Activated effector memory CD4-positive, alpha-beta T cell treated with Interleukin-2 at 50 U/mL for 16 hours (primary cell): ENCODE results near the gene ZNF429.
"Not testable (repeated sequence)": the region's sequence is repeated elsewhere in the genome, so short reads cannot be mapped to it uniquely, and the experiment has no call there.

Experiments used
- DNase-seq: peaks from one replicate; pipeline ENCODE4 v3.0.0-alpha.2; 2020

The ZNF429 gene

DNA sequence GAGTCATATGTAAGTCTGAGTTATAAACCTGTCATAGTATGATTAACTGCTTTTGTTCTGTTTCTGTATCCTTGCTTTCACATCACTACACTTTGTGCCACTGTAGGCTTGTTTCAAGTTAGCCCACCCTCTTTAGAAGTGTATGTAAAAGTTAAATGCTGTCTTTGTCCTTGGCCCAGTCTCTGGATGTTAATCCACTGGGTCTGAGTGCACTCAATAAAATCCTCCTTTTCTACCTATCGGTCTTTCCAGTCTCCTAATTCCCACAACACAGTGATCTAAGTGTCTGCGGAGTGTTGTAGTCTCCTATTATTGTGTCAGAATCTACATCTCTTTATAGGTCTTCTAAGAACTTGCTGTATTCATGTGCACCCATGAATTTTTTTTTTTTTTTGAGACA lies 14.1 kb downstream of the ZNF429 start:
- DNase-seq, result no peak

GRCh38 chr19:21532904-21533303 lies 27.5 kb downstream of the ZNF429 start:
- no peak for DNase-seq

DNA sequence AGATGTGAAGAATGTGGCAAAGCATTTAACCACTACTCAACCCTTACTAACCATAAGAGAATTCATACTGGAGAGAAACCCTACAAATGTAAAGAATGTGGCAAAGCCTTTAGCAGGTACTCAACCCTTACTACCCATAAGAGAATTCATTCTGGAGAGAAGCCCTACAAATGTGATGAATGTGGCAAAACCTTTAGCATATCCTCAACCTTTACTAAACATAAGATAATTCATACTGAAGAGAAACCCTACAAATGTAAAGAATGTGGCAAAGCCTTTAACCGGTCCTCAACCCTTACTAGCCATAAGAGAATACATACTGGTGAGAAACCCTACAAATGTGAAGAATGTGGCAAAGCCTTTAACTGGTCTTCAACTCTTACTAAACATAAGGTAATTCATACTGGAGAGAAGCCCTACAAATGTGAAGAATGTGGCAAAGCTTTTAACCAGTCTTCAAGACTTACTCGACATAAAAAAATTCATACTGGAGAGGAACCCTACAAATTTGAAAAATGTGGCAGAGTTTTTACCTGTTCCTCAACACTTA lies 31.4 kb downstream of the ZNF429 start:
- DNase-seq, result not testable (repeated sequence)

DNA sequence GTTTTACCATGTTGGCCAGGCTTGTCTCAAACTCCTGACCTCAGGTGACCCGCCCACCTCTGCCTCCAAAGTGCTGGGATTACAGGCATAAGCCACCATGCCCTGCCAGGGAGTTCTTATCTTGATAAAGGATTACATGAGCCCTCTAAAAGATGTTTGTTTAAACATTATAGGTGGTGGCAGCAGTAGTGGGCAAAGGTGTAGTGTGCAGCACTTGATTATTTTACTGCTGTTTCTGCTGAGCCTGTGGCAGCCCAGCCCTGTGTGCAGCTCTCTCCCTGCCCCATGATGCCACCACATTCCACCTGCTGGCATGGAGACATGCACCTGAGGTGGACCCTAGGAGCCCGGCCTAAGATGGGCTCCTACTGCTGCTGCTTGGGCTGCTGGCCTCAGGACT lies 54.0 kb downstream of the ZNF429 start:
- no peak for DNase-seq

DNA sequence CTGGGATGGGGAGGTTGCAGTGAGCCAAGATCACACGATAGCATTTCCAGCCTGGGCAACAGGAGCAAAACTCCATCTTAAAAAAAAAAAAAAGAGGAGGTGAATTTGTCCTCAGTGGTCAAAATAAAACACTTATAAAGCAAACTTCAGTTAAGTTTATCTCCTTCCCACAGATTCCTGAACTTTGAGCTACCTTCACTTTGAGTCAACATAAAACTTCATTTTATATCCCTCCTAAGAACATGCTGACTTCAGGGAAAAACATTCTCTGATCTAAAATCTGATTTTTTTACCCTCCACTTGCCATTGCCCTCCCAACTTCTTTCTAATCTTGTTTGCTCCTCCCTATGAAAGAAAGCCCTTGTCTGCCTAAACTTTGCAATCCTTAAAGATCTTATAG lies 59.0 kb downstream of the ZNF429 start:
- DNase-seq, result no peak

DNA sequence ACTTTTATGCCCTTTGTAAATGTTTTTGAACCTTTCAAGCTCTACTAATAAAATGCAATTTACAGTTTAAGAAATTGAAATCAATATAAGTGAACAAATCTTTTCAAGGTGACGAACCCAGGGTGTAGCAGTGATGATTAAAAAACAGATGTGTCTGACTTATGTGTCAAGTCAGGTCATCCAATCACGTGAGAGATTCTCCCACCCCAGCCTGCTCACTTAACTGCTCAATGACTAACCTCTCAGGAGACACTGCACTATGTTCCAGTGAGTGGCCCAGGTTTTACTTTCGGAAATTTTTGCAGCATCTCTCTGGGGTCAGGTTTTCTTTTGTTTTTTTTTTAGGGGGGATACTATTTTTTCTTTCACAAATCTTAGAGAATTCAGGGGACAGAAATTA lies 60.7 kb downstream of the ZNF429 start:
- DNase-seq, result no peak

DNA sequence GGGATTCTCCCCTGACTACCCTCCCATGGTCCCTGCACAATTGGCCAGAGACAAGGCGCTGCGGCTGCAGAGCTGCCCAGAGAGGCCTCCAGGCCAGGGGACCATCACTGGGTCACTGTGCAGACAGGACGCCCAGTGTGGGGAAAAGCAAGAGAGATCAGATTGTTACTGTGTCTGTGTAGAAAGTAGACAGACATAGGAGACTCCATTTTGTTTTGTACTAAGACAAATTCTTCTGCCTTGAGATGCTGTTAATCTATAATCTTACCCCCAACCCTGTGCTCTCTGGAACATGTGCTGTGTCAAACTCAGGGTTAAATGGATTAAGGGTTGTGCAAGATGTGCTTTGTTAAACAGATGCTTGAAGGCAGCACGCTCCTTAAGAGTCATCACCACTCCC lies 62.4 kb downstream of the ZNF429 start:
- not testable (repeated sequence) for DNase-seq

DNA sequence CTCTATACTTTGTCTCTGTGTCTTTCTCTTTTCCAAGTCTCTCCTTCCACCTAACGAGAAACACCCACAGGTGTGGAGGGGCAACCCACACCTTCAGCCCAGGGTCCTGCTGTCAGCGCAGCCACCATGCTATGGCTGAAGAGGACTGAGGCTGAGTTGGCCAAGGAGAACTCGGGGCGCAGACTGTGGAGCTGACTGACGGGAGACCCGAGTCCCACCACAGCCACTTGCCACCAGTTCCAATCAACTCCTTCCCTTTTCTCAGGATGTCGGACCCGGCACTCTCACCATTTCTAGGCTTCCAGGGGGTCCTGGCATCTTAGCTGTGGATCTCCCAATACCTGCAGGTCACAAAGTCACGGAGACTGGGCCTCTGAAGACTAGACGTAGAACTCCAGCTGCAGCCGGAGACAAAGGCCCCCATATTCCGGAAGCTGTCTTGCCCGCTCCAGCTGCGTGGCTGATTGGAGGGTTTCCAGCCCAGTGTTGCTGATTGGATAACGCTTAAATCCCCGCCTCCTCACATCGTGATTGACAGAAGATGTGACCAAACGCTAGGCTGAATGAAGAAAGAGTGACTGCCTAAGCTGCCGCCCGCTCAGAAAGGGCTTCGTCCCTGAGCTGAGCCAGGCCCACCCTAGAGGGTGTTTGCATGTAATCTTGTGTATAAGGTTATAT lies 63.6 kb downstream of the ZNF429 start:
- DNase-seq, result peak; percentile 55

DNA sequence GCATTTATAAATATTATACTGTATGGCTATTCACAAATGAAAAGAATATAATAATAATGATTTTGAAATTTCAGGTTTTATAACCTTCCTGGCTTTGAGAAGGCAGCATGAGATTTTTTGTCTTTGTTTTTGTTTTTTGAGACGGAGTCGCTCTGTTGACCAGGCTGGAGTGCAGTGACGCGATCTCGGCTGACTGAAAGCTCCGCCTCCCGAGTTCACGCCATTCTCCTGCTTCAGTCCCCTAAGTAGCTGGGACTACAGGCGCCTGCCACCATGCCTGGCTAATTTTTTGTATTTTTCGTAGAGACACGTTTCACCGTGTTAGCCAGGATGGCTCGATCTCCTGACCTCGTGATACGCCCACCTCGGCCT lies 64.1 kb downstream of the ZNF429 start:
- peak; percentile 8 for DNase-seq

GRCh38 chr19:21571316-21571715 lies 65.9 kb downstream of the ZNF429 start:
- no peak for DNase-seq

GRCh38 chr19:21574607-21575006 lies 69.2 kb downstream of the ZNF429 start:
- no peak for DNase-seq

DNA sequence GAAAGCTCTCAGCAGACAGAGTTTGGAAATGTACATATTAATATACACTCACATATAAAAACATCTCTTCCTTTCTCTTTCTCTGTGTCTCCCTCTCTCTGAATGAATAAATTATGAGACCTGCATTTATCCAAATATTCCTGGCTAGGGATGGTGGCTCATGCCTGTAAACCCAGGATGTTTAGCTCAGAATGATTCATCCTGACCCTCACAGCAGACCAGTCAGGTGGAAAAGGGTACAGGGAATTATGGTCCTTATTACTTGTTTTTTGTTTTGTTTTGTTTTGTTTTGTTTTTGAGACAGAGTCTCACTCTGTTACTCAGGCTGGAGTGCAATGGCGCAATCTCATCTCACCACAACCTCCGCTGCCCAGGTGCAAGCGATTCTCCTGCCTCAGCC lies 71.1 kb downstream of the ZNF429 start:
- DNase-seq, result no peak

DNA sequence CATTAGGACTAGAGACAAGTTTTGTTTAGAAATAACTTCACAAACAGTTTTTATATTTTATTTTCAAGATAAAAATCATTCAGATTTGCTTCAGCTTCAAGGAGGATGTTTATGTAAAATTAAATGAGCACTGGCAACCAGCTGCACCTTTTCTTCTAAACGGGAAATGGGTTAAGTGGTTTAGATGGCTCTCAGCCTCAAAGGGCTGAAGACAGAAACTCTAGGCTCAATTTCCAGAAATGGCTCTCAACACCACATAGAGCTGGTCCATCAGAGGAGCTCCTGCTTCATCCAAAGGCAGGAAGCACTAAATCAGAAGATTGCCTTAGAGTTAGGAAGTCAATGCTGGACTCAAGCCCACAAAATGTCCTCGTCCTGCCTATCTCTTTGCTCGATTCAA lies 74.7 kb downstream of the ZNF429 start:
- no peak for DNase-seq

DNA sequence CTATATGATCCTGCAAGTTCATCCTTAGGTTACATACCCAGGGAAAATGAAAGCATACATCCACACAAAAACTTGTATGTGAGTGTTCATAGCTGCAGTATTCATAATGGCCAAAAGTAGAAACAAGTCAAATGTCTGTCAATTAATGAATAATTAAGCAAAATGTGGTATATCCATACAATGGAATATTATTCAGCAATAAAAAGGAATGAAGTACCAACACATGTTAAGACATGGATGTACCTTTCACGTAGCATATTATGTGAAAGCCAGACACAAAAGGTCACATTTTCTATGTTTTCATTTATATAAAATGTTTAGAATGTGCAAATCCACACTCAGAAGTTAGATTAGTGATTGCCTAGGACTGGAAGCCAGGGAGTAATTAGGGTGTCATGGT lies 75.4 kb downstream of the ZNF429 start:
- no peak for DNase-seq

DNA sequence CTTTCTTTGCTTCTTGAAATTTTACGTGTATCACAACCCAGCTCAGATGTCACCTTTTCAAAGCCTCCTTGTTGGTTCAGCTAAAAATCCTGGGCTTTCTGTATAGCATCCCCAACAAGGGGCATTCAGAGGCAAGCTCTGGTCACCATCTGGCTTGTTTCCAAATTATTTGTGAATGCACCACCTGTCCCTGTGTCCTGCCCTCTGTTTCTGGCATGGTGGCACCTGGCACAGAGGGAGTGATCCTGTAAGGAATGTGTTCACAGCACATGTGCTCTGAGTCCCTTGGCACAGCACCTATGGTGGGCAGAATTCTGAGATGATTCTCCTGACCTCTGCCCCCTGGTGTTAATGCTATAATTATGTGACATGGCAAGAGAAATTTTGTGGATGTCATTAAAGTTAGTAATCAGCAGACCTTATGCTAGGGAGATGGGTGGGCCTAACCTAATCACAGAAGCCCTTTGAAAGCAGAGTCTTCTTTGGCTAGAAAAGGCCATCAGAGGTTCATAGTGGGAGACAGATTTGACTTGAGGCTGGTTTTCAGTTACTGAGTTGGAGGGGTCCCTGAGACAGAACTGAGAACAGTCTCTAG lies 76.3 kb downstream of the ZNF429 start:
- no peak for DNase-seq

- no peak for DNase-seq
Measured at GRCh38 chr19:21584537-21584936, 79.1 kb downstream of the ZNF429 start.

- DNase-seq, result no peak
Measured at GRCh38 chr19:21585281-21585890, 80.0 kb downstream of the ZNF429 start.

- DNase-seq, result no peak
Measured at GRCh38 chr19:21586311-21587116, 81.1 kb downstream of the ZNF429 start.

GRCh38 chr19:21587117-21587461 lies 81.7 kb downstream of the ZNF429 start:
- DNase-seq, result no peak

GRCh38 chr19:21587549-21587948 lies 82.1 kb downstream of the ZNF429 start:
- DNase-seq, result no peak

- DNase-seq, result no peak
Measured at GRCh38 chr19:21588065-21588601, 82.7 kb downstream of the ZNF429 start.

GRCh38 chr19:21590867-21591266 lies 85.5 kb downstream of the ZNF429 start:
- no peak for DNase-seq

DNA sequence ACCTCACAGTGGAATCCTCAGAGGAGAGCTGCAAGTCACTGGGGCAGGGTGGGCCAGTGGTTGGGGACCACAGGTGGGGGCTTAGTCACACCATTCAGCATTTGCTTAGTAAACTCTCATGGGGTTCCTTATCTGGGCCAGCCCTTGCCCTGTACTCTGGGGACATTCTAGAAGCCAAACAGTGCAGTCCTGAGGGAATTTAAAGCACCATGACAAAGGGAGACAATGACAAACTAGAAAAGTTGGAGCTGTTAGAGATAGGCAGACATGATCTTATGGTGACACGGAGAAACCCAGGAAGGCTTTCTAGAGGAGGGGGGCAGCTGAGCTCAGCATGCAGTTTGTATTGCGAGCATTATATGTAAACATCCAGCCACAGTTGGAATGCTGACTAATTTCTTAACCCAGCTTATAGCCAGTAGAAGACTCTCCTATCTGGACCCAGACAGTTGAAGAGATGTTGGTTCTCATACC lies 87.6 kb downstream of the ZNF429 start:
- DNase-seq, result no peak
